NB4 (cell line): ENCODE measurements around the gene TEKT1.
A peak's percentile ranks its signal among the peaks of the same experiment; 100 is the strongest.
"Not testable (repeated sequence)": the region's sequence is repeated elsewhere in the genome, so short reads cannot be mapped to it uniquely, and the experiment has no call there.

Source experiments
- DNase-seq: peaks from one replicate; pipeline ENCODE4 v3.0.0; 2010; ENCODE audit warnings: low read depth
- H3K4me3 ChIP-seq: one replicate; pipeline ENCODE4 v1.5.1; 2011; ENCODE audit warnings: mild to moderate bottlenecking, low read depth, low read length, moderate library complexity
- CTCF ChIP-seq: IDR thresholded peaks from one replicate; pipeline ENCODE4 v1.5.1; 2012; ENCODE audit warnings: low read depth, low read length
- MAX ChIP-seq: IDR thresholded peaks from 2 replicates; pipeline ENCODE4 v1.6.1; 2011; ENCODE audit warnings: low read depth, low read length
- MYC ChIP-seq: IDR thresholded peaks from 2 replicates; pipeline ENCODE4 v1.6.1; 2011; ENCODE audit warnings: low read depth, low read length
- POLR2A ChIP-seq: IDR thresholded peaks from 2 replicates; pipeline ENCODE4 v1.6.1; 2011; ENCODE audit warnings: mild to moderate bottlenecking; ENCODE audit not compliant: insufficient read length; ENCODE audit errors: extremely low read depth

The TEKT1 gene

GRCh38 chr17:6831661-6832263 lies at the start of gene TEKT1:
TEKT1 (minus strand) TSS chr17:6831729; CDS start chr17:6830376, 1,353 bp downstream.
- TF ChIP-seq POLR2A (no peak), MAX (no peak), MYC (no peak), CTCF (no peak)
- DNase-seq: peak; percentile 70
- H3K4me3 ChIP-seq: peak within 1 kb of the TSS; percentile 40

- not testable (repeated sequence) for DNase-seq, H3K4me3 ChIP-seq
Observed at GRCh38 chr17:6879221-6879975, 47.9 kb upstream of the TEKT1 start.

- H3K4me3 ChIP-seq, DNase-seq: not testable (repeated sequence)
Observed at GRCh38 chr17:6875276-6875675, 43.7 kb upstream of the TEKT1 start.

- DNase-seq: no peak
- no peak overlapping the region for H3K4me3 ChIP-seq
- TF ChIP-seq MAX (no peak), MYC (no peak), POLR2A (no peak), CTCF (no peak)
Observed at GRCh38 chr17:6872936-6873335, 41.4 kb upstream of the TEKT1 start.

GRCh38 chr17:6870841-6871240 lies 39.3 kb upstream of the TEKT1 start:
- TF ChIP-seq MAX (no peak), CTCF (no peak), MYC (no peak), POLR2A (no peak)
- DNase-seq: no peak
- H3K4me3 ChIP-seq: no peak overlapping the region

GRCh38 chr17:6868582-6868981 lies 37.1 kb upstream of the TEKT1 start:
- DNase-seq: no peak
- TF ChIP-seq MAX: no peak
- no peak for TF ChIP-seq MYC
- TF ChIP-seq CTCF: no peak
- TF ChIP-seq POLR2A: no peak
- no peak overlapping the region for H3K4me3 ChIP-seq

GRCh38 chr17:6867849-6868248 lies 36.3 kb upstream of the TEKT1 start:
- peak; percentile 34 for DNase-seq
- no peak overlapping the region for H3K4me3 ChIP-seq
- TF ChIP-seq MYC: no peak; the same call in 1 of the 2 replicates
- TF ChIP-seq POLR2A: no peak
- no peak for TF ChIP-seq CTCF
- no peak for TF ChIP-seq MAX
